Psoas muscle (tissue), 8 donors: ENCODE measurements around the gene CHD6. TPM values are rescaled to one million over a fixed set of nuclear protein-coding genes. Genes with fewer than 3 reads are reported as not detected.

Source experiments
- ATAC-seq, 4 donors: fragments of 200-7000 bp; cut with Tn5 transposase; one replicate each; pipeline ENCODE4 v1.9.1; 2020; ENCODE audit warnings: moderate library complexity in 3 of 4, mild to moderate bottlenecking in 2 of 4
- DNase-seq, 2 donors: peaks; one replicate each; pipeline ENCODE4 v3.0.0-alpha.2; 2020
- H3K27ac ChIP-seq: fragments of 200-600 bp; one replicate; pipeline ENCODE4 v1.8.0; 2022
- H3K27me3 ChIP-seq, 3 donors: fragments of 200-600 bp in 1 of 3; one replicate each; pipeline versions ENCODE4 v1.6.1 to v1.8.0; 2013 to 2022; ENCODE audit warnings: low read length in 2 of 3, mild to moderate bottlenecking in 2 of 3, moderate library complexity in 1 of 3; ENCODE audit not compliant: insufficient read depth in 3 of 3
- H3K36me3 ChIP-seq, 2 donors: fragments of 200-600 bp in 1 of 2; one replicate each; pipeline versions ENCODE4 v1.6.1 to v1.8.0; 2013 to 2022; ENCODE audit warnings: low read depth in 1 of 2, mild to moderate bottlenecking in 1 of 2, moderate library complexity in 1 of 2; ENCODE audit not compliant: insufficient read depth in 1 of 2
- H3K4me1 ChIP-seq: fragments of 200-600 bp; one replicate; pipeline ENCODE4 v1.8.0; 2022
- H3K4me3 ChIP-seq: fragments of 200-600 bp; one replicate; pipeline ENCODE4 v1.8.0; 2022; ENCODE audit warnings: mild to moderate bottlenecking
- H3K9me3 ChIP-seq: fragments of 200-600 bp; one replicate; pipeline ENCODE4 v1.8.0; 2022
- WGBS, 3 donors: extraction: QIAGEN DNeasy Blood & Tissue Kit; methylation state at CpG; one replicate each; pipeline versions ENCODE4 v1.1.6 to v1.1.7; 2013; 5-methylcytosine and 5-hydroxymethylcytosine counted together
- intact Hi-C, 2 donors: fragments of 100-400 bp; cut with DNase I; formaldehyde crosslinking; loops; one replicate each; pipeline versions ENCODE4 v1.11.0 to v1.14.2; 2022
- polyA plus RNA-seq, 3 donors: library from polyadenylated mRNA; stranded (reverse); fragments of 200-250 nt; gene quantifications; one replicate each; pipeline ENCODE4 v1.2.3, GENCODE V29; 2013
- total RNA-seq, 4 donors: library from RNA; stranded (reverse); fragmentation: NEBNext Ultra II Directional in 2 of 4; extraction: Animal tissue kit (Norgen Biotek cat#: 25700) in 2 of 4; gene quantifications; one replicate each; pipeline versions ENCODE4 v1.2.1 to v1.2.4, GENCODE V29; 2021 to 2023
- TF ChIP-seq, protein P1 (sequence below): fragments of 200-600 bp; IDR thresholded peaks from one replicate; pipeline ENCODE4 v1.8.0; 2022; ENCODE audit warnings: antibody characterized with exemption
- donor health status: healthy with polysubstance abuse.
- donor health status: DM: no; HTN: no; CAD: no; lungs with moderate emphysema.
- donor health status: Bipolar disorder and iron deficiency.
- donor health status: healthy.
- donor health status: DM: yes; HTN: yes; CAD: no.
- donor health status: DM: no; HTN: no; CAD: no.
- donor health status: DM: no; HTN: no; CAD: no.
- donor health status: DM: yes; HTN: yes; CAD: no.

CHD6 gene
- total and polyA plus RNA-seq, 7 donors: 1.7 to 30.4 (median 17.2) TPM

- Histone ChIP-seq H3K4me1 (peaks cover 31% of the 10 kb centered on the region), H3K27ac (no peak overlapping the region), H3K4me3 (no peak overlapping the region), H3K27me3 (no peaks in the 10 kb centered on the region), H3K36me3 (no peaks in the 10 kb centered on the region), H3K9me3 (no peaks in the 10 kb centered on the region)
- 62 to 74% (median 70%) methylated on average over 3 of the region's 3 CpGs for WGBS, 3 donors
- intact Hi-C loops: loop anchor here (5.0 to 10.0 kb wide), 3 partner anchors 77 to 101 kb away; no protein-coding TSS in a partner anchor
- TF ChIP-seq, protein P1, sequence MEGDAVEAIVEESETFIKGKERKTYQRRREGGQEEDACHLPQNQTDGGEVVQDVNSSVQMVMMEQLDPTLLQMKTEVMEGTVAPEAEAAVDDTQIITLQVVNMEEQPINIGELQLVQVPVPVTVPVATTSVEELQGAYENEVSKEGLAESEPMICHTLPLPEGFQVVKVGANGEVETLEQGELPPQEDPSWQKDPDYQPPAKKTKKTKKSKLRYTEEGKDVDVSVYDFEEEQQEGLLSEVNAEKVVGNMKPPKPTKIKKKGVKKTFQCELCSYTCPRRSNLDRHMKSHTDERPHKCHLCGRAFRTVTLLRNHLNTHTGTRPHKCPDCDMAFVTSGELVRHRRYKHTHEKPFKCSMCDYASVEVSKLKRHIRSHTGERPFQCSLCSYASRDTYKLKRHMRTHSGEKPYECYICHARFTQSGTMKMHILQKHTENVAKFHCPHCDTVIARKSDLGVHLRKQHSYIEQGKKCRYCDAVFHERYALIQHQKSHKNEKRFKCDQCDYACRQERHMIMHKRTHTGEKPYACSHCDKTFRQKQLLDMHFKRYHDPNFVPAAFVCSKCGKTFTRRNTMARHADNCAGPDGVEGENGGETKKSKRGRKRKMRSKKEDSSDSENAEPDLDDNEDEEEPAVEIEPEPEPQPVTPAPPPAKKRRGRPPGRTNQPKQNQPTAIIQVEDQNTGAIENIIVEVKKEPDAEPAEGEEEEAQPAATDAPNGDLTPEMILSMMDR: no peak
- DNase-seq (no peak), ATAC-seq (no peak)
These were observed 2.5 kb downstream of the CHD6 start for GRCh38 chr20:41615676-41616075.

DNA sequence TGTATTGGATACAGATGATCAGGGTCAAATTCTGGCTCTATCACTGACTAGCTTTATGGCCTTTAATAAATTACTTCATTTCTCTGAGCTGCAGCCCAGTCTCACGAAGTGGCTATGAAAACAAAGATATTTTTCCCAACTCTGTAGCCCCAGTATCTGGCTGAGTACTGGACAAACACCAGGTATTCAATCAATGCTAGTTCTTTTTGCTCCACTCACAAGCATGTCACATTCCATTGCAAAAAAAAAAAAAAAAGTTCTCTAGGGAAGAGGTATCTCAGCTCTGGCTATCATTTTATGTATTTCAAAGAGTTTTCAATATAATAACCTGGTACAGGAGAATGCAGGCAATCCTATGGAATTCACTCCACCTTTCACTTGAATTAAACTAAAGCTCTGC is 3.1 kb downstream of the CHD6 start:
- peaks cover 31% of the 10 kb centered on the region for H3K4me1 ChIP-seq
- no peaks in the 10 kb centered on the region for H3K9me3 ChIP-seq
- ATAC-seq (no peak), DNase-seq (no peak)
- no peak overlapping the region for H3K27ac ChIP-seq
- WGBS, 3 donors: 36 to 54% (median 39%) methylated on average over 1 of the region's 1 CpG
- H3K4me3 ChIP-seq: no peak overlapping the region
- TF ChIP-seq, protein P1: no peak
- intact Hi-C loops: loop anchor here (5.0 to 10.0 kb wide), 3 partner anchors 77 to 100 kb away; no protein-coding TSS in a partner anchor
- no peaks in the 10 kb centered on the region for H3K36me3 ChIP-seq
- H3K27me3 ChIP-seq: no peaks in the 10 kb centered on the region

- no peaks in the 10 kb centered on the region for H3K27me3 ChIP-seq
- no peak for DNase-seq
- no peak overlapping the region for H3K27ac ChIP-seq
- TF ChIP-seq, protein P1: no peak
- WGBS, 3 donors: 49 to 74% (median 65%) methylated on average over 2 of the region's 2 CpGs
- peaks cover 31% of the 10 kb centered on the region for H3K4me1 ChIP-seq
- H3K9me3 ChIP-seq: no peaks in the 10 kb centered on the region
- ATAC-seq: no peak
- no peak overlapping the region for H3K4me3 ChIP-seq
- no peaks in the 10 kb centered on the region for H3K36me3 ChIP-seq
- intact Hi-C loops: loop anchor here (10.0 kb wide), 2 partner anchors 89 to 99 kb away; no protein-coding TSS in a partner anchor
These were observed 4.9 kb downstream of the CHD6 start for GRCh38 chr20:41613321-41613720.

DNA sequence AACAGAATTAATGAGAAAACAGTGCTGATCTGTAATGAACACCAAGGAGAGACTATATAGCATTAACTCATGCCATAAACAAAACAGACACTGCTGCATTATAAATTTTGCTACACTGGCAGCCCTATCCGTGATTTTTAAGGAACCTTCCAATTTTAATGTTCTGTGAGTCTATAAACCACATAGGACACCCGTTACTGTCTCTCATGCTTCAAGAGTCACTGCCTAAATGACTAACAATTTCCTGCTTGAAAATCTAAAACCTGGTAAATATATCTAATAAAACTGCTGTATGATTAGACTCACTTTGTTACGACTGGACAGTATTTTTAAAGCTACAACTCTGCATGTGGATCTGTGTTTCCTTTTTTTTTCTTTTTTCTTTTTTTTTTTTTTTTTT is 8.7 kb downstream of the CHD6 start:
- DNase-seq: no peak

More for the DNA sequence above, 8.7 kb downstream of the CHD6 start:
- no peaks in the 10 kb centered on the region for H3K36me3 ChIP-seq
- intact Hi-C loops: no loop called here
- no peak overlapping the region for H3K4me3 ChIP-seq
- WGBS, 3 donors: 66 to 79% (median 71%) methylated on average over 3 of the region's 3 CpGs
- H3K4me1 ChIP-seq: peaks cover 16% of the 10 kb centered on the region
- no peak overlapping the region for H3K27ac ChIP-seq
- H3K27me3 ChIP-seq: no peaks in the 10 kb centered on the region
- H3K9me3 ChIP-seq: no peaks in the 10 kb centered on the region
- TF ChIP-seq, protein P1: no peak
- no peak for ATAC-seq
